Measurements from ENCODE around the gene LEF1. TPM values are rescaled to one million over a fixed set of nuclear protein-coding genes. Genes with fewer than 3 reads are reported as not detected.
A peak's percentile ranks its signal among the peaks of the same experiment; 100 is the strongest.

LEF1 gene
- total RNA-seq, 2 donors from 2014 or later: 3.4 TPM; not detected in 1

GRCh38 chr4:108170631-108171338, 2.1 kb upstream of the LEF1 start:
- no peaks in the 10 kb centered on the region for H3K9me3 ChIP-seq
- H3K27me3 ChIP-seq: peaks cover 36 to 60% of the 10 kb centered on the region in 2 donors
- H3K4me3 ChIP-seq: no peak overlapping the region
- H3K36me3 ChIP-seq: no peaks in the 10 kb centered on the region
- DNase-seq (ENCODE audit: low spot score): no peak
- H3K4me1 ChIP-seq: peaks cover 0 to 52% of the 10 kb centered on the region in 2 donors
- no peak for TF ChIP-seq CTCF (IDR thresholded peaks at IDR 0.05)
- H3K27ac ChIP-seq: no peak overlapping the region

GRCh38 chr4:108169664-108170063, 932 bp upstream of the LEF1 start:
- Histone ChIP-seq H3K4me1 (peaks cover 0 to 52% of the 10 kb centered on the region in 2 donors), H3K4me3 (no peak overlapping the region), H3K27ac (no peak overlapping the region), H3K9me3 (no peaks in the 10 kb centered on the region), H3K36me3 (no peaks in the 10 kb centered on the region), H3K27me3 (peaks cover 36 to 61% of the 10 kb centered on the region in 2 donors)
- DNase-seq (ENCODE audit: low spot score): no peak
- TF ChIP-seq CTCF (IDR thresholded peaks at IDR 0.05): no peak

GRCh38 chr4:108168160-108168670, 517 bp downstream of the LEF1 start:
- no peak for TF ChIP-seq CTCF (IDR thresholded peaks at IDR 0.05)
- Histone ChIP-seq H3K9me3 (no peaks in the 10 kb centered on the region), H3K36me3 (no peaks in the 10 kb centered on the region), H3K27me3 (peaks cover 36 to 57% of the 10 kb centered on the region in 2 donors), H3K4me3 (peak overlapping the region; percentile 36 to 53), H3K27ac (no peak overlapping the region), H3K4me1 (peaks cover 0 to 48% of the 10 kb centered on the region in 2 donors)
- DNase-seq (ENCODE audit: low spot score): no peak

- Histone ChIP-seq H3K4me3 (peak overlapping the region; percentile 36 to 53), H3K27ac (no peak overlapping the region), H3K27me3 (peaks cover 35 to 42% of the 10 kb centered on the region in 2 donors), H3K9me3 (no peaks in the 10 kb centered on the region), H3K4me1 (peaks cover 0 to 33% of the 10 kb centered on the region in 2 donors), H3K36me3 (no peaks in the 10 kb centered on the region)
- TF ChIP-seq CTCF (IDR thresholded peaks at IDR 0.05): no peak
- no peak for DNase-seq (ENCODE audit: low spot score)
Observed at GRCh38 chr4:108166441-108167315, 2.1 kb downstream of the LEF1 start.

- peaks cover 28 to 35% of the 10 kb centered on the region in 2 donors for H3K27me3 ChIP-seq
- H3K4me3 ChIP-seq: no peak overlapping the region
- TF ChIP-seq CTCF (IDR thresholded peaks at IDR 0.05): no peak
- no peaks in the 10 kb centered on the region for H3K36me3 ChIP-seq
- DNase-seq (ENCODE audit: low spot score): no peak
- H3K4me1 ChIP-seq: peaks cover 0 to 29% of the 10 kb centered on the region in 2 donors
- H3K9me3 ChIP-seq: no peaks in the 10 kb centered on the region
- no peak overlapping the region for H3K27ac ChIP-seq
Observed at GRCh38 chr4:108166038-108166437, 2.7 kb downstream of the LEF1 start.

Measured in right atrium auricular region (tissue), 2 donors.